Omental fat pad (tissue), 4 donors: ENCODE measurements around the gene FRMPD4. TPM values are rescaled to one million over a fixed set of nuclear protein-coding genes. Genes with fewer than 3 reads are reported as not detected.

Experiments used
- ATAC-seq: fragments of 150-250 bp; one replicate; pipeline ENCODE4 v1.9.1; 2016; ENCODE audit warnings: mild to moderate bottlenecking, moderate library complexity; ENCODE audit not compliant: low FRiP score
- DNase-seq: peaks from one replicate; pipeline ENCODE4 v3.0.0-alpha.2; 2019; ENCODE audit warnings: low spot score
- CTCF ChIP-seq, 3 donors: fragments of 450-650 bp; IDR thresholded peaks; one replicate each; pipeline ENCODE4 v1.5.1; 2016 to 2017; ENCODE audit warnings: antibody characterized with exemption in 3 of 3, mild to moderate bottlenecking in 3 of 3, moderate library complexity in 2 of 3
- small RNA-seq: library from RNA; depleted of rRNA; stranded (forward); fragments of <200 nt; gene quantifications from one replicate; pipeline ENCODE3, GENCODE V24; 2016
- total RNA-seq, 4 donors: library from RNA; depleted of rRNA; stranded (reverse); fragments of >200 nt; gene quantifications; one replicate each; pipeline ENCODE4 v1.1.0, GENCODE V29; 2016

The FRMPD4 gene
- total RNA-seq, 4 donors from 2014 or later, result 0.12 to 0.47 (median 0.25) TPM

DNA sequence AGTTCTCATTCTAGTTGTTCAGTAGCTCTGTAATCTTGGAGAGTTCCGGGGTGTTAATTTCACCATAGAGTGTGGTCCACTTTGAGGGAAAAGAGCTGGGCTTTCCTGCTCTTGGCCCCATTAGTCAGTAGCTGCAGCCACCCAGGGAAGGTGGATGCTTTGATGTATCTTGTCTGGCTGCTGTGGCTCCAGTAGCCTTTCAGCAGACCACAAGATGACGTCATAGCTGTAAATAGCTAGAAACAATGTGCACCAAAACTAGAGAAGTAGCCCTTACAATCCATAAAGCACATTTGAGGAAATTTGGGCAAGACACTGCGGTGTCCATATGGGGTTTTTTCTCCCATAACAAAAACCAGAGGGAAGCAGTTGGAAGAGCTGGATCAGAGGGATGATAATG, 620.0 kb downstream of the FRMPD4 start:
- DNase-seq, result no peak
- no peak for TF ChIP-seq CTCF (IDR thresholded peaks at IDR 0.05)
- ATAC-seq, result no peak

DNA sequence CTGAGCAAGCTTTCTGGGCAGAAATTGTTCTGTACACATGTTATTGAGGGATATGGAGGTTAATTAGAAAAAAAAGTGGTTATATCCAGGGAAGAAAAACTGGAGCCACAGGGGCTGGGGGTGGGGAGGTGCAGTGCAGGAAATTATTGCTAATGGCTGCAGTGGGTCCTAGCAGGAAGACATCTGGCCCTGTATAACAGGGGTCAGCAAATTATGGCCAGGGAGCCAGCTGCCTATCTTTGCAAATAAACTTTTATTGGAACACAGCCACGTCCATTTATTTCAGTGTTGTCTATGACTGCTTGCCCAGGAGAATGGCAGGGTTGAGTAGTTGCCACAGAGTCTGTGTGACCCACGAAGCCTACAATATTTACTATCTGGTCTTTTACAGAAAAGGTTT, 629.6 kb downstream of the FRMPD4 start:
- no peak for TF ChIP-seq CTCF (IDR thresholded peaks at IDR 0.05)
- no peak for ATAC-seq
- DNase-seq, result no peak

DNA sequence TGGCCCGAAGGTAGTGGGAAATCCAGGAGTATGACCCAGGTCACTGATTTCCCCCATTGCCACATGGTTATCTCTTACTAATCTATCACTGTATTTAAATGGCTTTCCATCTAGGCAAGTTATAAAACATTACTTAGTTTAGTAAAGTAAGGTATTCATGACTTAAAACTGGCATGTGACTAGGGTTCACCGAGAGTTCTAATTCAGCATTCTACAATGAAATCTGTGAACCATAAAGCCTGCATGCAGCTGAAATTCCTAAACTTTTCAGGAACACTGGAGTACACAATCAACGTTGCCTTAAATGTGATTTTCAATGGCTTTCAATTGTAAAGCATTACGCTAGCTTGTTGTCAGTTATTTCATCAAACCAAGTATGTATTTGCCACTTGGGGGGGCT, 630.2 kb downstream of the FRMPD4 start:
- ATAC-seq, result no peak
- DNase-seq, result no peak
- TF ChIP-seq CTCF (IDR thresholded peaks at IDR 0.05), result no peak

GRCh38 chrX:12770440-12770839, 632.2 kb downstream of the FRMPD4 start:
- no peak for DNase-seq
- no peak for ATAC-seq
- TF ChIP-seq CTCF (IDR thresholded peaks at IDR 0.05), result no peak

DNA sequence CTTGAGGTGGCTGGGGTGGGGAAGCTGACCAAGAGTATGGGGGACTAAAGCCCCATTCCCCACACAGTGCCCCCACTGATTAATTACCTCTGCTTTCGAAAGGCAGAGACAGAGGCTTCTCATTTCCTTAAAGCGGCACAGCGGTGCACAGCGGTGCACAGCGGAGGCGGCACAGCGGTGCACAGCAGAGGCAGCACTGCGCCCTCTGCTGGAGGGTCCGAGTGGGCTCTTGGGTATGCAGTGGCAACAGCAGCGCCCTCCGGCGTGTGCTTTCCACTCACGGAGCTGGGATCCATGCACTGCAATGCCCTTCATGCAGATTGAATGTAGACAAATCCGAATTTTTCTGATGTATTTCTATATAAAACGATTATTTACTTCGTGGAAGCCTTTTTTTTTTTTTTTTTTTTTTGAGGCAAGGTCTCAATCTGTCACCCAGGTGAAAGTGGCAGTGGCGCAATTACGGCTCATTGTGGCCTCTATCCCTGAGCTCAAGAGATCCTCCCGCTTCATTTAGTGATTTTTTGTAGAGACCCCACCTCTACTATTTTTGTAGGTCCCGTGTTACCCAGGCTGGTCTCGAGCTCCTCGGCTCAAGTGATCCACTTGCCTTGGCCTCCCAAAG, 633.3 kb downstream of the FRMPD4 start:
- no peak for TF ChIP-seq CTCF (IDR thresholded peaks at IDR 0.05)
- no peak for ATAC-seq
- DNase-seq, result no peak

Small RNA genes within 50 kb of the gene (small RNA-seq; reads per million reads assigned to genes)
- not detected for gene AC119619.1
- gene RF00019, result not detected
- not detected for gene RN7SKP290
